A673 (cell line): ENCODE results near the gene LEAP2. TPM values are rescaled to one million over a fixed set of nuclear protein-coding genes. Genes with fewer than 3 reads are reported as not detected.

Experiments
- BruUV-seq: library from RNA; stranded (reverse); fragments of 400-500 nt; replicated peaks from 2 replicates; lab custom pipeline; 2021; lab: Mats Ljungman, UMichigan
- CTCF ChIA-PET: fragments of 300-600 bp; sonication (Branson Sonifier 250); formaldehyde crosslinking; loops from one replicate; lab custom pipeline; 2022; ENCODE audit warnings: antibody characterized with exemption; lab: Charles Lee
- POLR2A ChIA-PET: fragments of 300-600 bp; sonication (Branson Sonifier 250); formaldehyde crosslinking; loops from one replicate; lab custom pipeline; 2022; ENCODE audit warnings: antibody characterized with exemption; ENCODE audit not compliant: low non-redundant PET; lab: Charles Lee
- DNase-seq: peaks from one replicate; pipeline ENCODE4 v3.0.0-alpha.2; 2015; ENCODE audit warnings: low spot score
- H3K27ac ChIP-seq: fragments of 200-600 bp; sonication (generic); 2 replicates; pipeline ENCODE4 v1.5.1; 2016; ENCODE audit warnings: mixed run types, low read depth, mild to moderate bottlenecking, mixed read lengths, antibody characterized with exemption, low read length; ENCODE audit not compliant: poor library complexity, severe bottlenecking
- H3K27me3 ChIP-seq: fragments of 200-600 bp; sonication (generic); replicated peaks from 2 replicates; pipeline ENCODE4 v1.6.1; 2017; ENCODE audit warnings: mixed run types, low read depth, mild to moderate bottlenecking, mixed read lengths, antibody characterized with exemption, low read length; ENCODE audit not compliant: insufficient read depth, poor library complexity
- H3K36me3 ChIP-seq: fragments of 200-600 bp; sonication (generic); 2 replicates; pipeline ENCODE4 v1.6.1; 2016; ENCODE audit warnings: mixed run types, mild to moderate bottlenecking, mixed read lengths, antibody characterized with exemption, low read length; ENCODE audit not compliant: insufficient read depth, poor library complexity, severe bottlenecking
- H3K4me1 ChIP-seq: fragments of 200-600 bp; sonication (generic); 2 replicates; pipeline ENCODE4 v1.6.1; 2017; ENCODE audit warnings: mixed run types, mild to moderate bottlenecking, mixed read lengths, antibody characterized with exemption, low read length; ENCODE audit not compliant: insufficient read depth, poor library complexity, severe bottlenecking
- H3K4me3 ChIP-seq: fragments of 200-600 bp; sonication (generic); 2 replicates; pipeline ENCODE4 v1.5.1; 2016; ENCODE audit warnings: low read depth, mixed run types, mild to moderate bottlenecking, mixed read lengths, low read length; ENCODE audit not compliant: poor library complexity, severe bottlenecking
- H3K9me3 ChIP-seq: fragments of 200-600 bp; sonication (generic); 2 replicates; pipeline ENCODE4 v1.6.1; 2016; ENCODE audit warnings: mixed run types, low read depth, mild to moderate bottlenecking, mixed read lengths, antibody characterized with exemption, low read length; ENCODE audit not compliant: poor library complexity, severe bottlenecking
- EZH2 ChIP-seq: fragments of 200-600 bp; sonication (generic); IDR thresholded peaks from 2 replicates; pipeline ENCODE4 v1.6.1; 2017; ENCODE audit warnings: borderline replicate concordance, low read depth, mild to moderate bottlenecking, mixed read lengths, antibody characterized with exemption, low read length; ENCODE audit not compliant: poor library complexity, severe bottlenecking
- intact Hi-C: fragments of 100-400 bp; cut with micrococcal nuclease; formaldehyde crosslinking; loops from one replicate; pipeline ENCODE4 v1.10.0; 2022; ENCODE audit not compliant: unreplicated experiment
- total RNA-seq: library from RNA; stranded (reverse); gene quantifications from 2 replicates; pipeline ENCODE4 v1.2.3, GENCODE V29; 2021
- TF ChIP-seq, protein P1 (sequence below): fragments of 300-800, 200-600 bp; sonication (generic); conservative IDR thresholded peaks from 2 replicates; pipeline ENCODE4 v1.5.1; 2017; ENCODE audit warnings: low read depth, mild to moderate bottlenecking, antibody characterized with exemption, low read length, moderate library complexity, mixed read lengths

The LEAP2 gene
- total RNA-seq, 1 experiment from 2014 or later, result 2.9 TPM

DNA sequence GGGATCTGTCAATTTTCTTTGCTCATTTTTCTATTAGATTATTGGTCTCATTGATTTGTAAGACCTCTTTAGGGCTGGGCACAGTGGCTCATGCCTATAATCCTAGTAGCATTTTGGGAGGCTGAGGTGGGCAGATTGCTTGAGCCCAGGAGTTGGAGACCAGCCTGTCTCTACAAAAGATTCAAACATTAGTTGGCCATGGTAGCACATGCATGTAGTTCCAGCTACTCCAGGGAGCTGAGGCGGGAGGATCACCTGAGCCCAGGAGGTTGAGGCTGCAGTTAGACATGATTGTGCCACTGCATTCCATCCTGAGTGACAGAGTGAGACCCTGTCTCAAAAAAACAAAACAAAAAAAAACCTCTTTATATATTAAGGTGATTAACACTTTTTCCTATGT, 36.6 kb upstream of the LEAP2 start:
- CTCF ChIA-PET, result interaction anchor here (0.5 kb wide), 1 partner anchor 1968 kb away, joined by 7 read pairs; no protein-coding TSS in a partner anchor
- no peak for DNase-seq
- Histone ChIP-seq H3K9me3 (no peaks in the 10 kb centered on the region), H3K27ac (no peak overlapping the region), H3K27me3 (no peaks in the 10 kb centered on the region), H3K4me3 (no peak overlapping the region), H3K4me1 (no peaks in the 10 kb centered on the region), H3K36me3 (no peaks in the 10 kb centered on the region)
- TF ChIP-seq, protein P1, sequence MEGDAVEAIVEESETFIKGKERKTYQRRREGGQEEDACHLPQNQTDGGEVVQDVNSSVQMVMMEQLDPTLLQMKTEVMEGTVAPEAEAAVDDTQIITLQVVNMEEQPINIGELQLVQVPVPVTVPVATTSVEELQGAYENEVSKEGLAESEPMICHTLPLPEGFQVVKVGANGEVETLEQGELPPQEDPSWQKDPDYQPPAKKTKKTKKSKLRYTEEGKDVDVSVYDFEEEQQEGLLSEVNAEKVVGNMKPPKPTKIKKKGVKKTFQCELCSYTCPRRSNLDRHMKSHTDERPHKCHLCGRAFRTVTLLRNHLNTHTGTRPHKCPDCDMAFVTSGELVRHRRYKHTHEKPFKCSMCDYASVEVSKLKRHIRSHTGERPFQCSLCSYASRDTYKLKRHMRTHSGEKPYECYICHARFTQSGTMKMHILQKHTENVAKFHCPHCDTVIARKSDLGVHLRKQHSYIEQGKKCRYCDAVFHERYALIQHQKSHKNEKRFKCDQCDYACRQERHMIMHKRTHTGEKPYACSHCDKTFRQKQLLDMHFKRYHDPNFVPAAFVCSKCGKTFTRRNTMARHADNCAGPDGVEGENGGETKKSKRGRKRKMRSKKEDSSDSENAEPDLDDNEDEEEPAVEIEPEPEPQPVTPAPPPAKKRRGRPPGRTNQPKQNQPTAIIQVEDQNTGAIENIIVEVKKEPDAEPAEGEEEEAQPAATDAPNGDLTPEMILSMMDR, result no peak
- no peak for TF ChIP-seq EZH2
- POLR2A ChIA-PET, result no interaction called here
- no TSS peak for BruUV-seq
- intact Hi-C loops, result no loop called here

GRCh38 chr5:132837868-132838267, 35.6 kb upstream of the LEAP2 start:
- Histone ChIP-seq H3K9me3 (no peaks in the 10 kb centered on the region), H3K4me1 (no peaks in the 10 kb centered on the region), H3K36me3 (no peaks in the 10 kb centered on the region), H3K27ac (no peak overlapping the region), H3K4me3 (no peak overlapping the region), H3K27me3 (no peaks in the 10 kb centered on the region)
- no TSS peak for BruUV-seq
- CTCF ChIA-PET, result no interaction called here
- no peak for DNase-seq
- intact Hi-C loops, result no loop called here
- POLR2A ChIA-PET, result no interaction called here
- no peak for TF ChIP-seq EZH2
- TF ChIP-seq, protein P1, result no peak

- DNase-seq, result no peak
- H3K36me3 ChIP-seq, result no peaks in the 10 kb centered on the region
- intact Hi-C loops, result no loop called here
- no peak for TF ChIP-seq EZH2
- TF ChIP-seq, protein P1, result no peak
- H3K9me3 ChIP-seq, result no peaks in the 10 kb centered on the region
- ChIA-PET CTCF (no interaction called here), POLR2A (no interaction called here)
- BruUV-seq, result no TSS peak
- H3K4me3 ChIP-seq, result no peak overlapping the region
- no peaks in the 10 kb centered on the region for H3K4me1 ChIP-seq
- no peaks in the 10 kb centered on the region for H3K27me3 ChIP-seq
- H3K27ac ChIP-seq, result no peak overlapping the region
These were observed 34.8 kb upstream of the LEAP2 start for GRCh38 chr5:132838516-132839282.
